ENCODE measurements around the gene HOXC11. TPM values are rescaled to one million over a fixed set of nuclear protein-coding genes. Genes with fewer than 3 reads are reported as not detected.

Gene HOXC11
- total RNA-seq, 1 donor from 2014 or later: not detected

GRCh38 chr12:54009171-54010052, 36.5 kb downstream of the HOXC11 start:
- DNase-seq (ENCODE audit: low spot score): no peak

GRCh38 chr12:54010053-54010971, 37.4 kb downstream of the HOXC11 start:
- DNase-seq (ENCODE audit: low spot score): no peak

- DNase-seq (ENCODE audit: low spot score): no peak
Measured at GRCh38 chr12:54010972-54011664, 38.2 kb downstream of the HOXC11 start.

GRCh38 chr12:54011665-54012532, 39.0 kb downstream of the HOXC11 start:
- DNase-seq (ENCODE audit: low spot score): no peak

- DNase-seq (ENCODE audit: low spot score): no peak
Measured at GRCh38 chr12:54012631-54013409, 39.9 kb downstream of the HOXC11 start.

GRCh38 chr12:54014377-54015017, 41.6 kb downstream of the HOXC11 start:
- no peak for DNase-seq (ENCODE audit: low spot score)

- DNase-seq (ENCODE audit: low spot score): no peak
Measured at GRCh38 chr12:54015018-54015931, 42.3 kb downstream of the HOXC11 start.

GRCh38 chr12:54016051-54016450, 43.1 kb downstream of the HOXC11 start:
- no peak for DNase-seq (ENCODE audit: low spot score)

- DNase-seq (ENCODE audit: low spot score): no peak
Measured at GRCh38 chr12:54016478-54016964, 43.6 kb downstream of the HOXC11 start.

GRCh38 chr12:54017027-54017788, 44.3 kb downstream of the HOXC11 start:
- DNase-seq (ENCODE audit: low spot score): no peak

GRCh38 chr12:54017878-54018467, 45.0 kb downstream of the HOXC11 start:
- peak; percentile 60 for DNase-seq (ENCODE audit: low spot score)

- no peak for DNase-seq (ENCODE audit: low spot score)
Measured at GRCh38 chr12:54018468-54018984, 45.6 kb downstream of the HOXC11 start.

GRCh38 chr12:54019091-54019811, 46.3 kb downstream of the HOXC11 start:
- no peak for DNase-seq (ENCODE audit: low spot score)

- DNase-seq (ENCODE audit: low spot score): no peak
Measured at GRCh38 chr12:54019924-54020590, 47.1 kb downstream of the HOXC11 start.

- no peak for DNase-seq (ENCODE audit: low spot score)
Measured at GRCh38 chr12:54020591-54021405, 47.9 kb downstream of the HOXC11 start.

Data from mucosa of gallbladder (tissue), 1 donor.